GM18499 (cell line): ENCODE measurements around the gene PRM2.
"Not testable (repeated sequence)": the region's sequence is repeated elsewhere in the genome, so short reads cannot be mapped to it uniquely, and the experiment has no call there.

ENCODE experiments used
- ATAC-seq: cut with Tn5 transposase; IDR thresholded peaks from one replicate; pipeline ENCODE4 v1.9.1; 2021; ENCODE audit warnings: moderate number of reproducible peaks; ENCODE audit not compliant: insufficient read depth, unreplicated experiment

Gene PRM2

DNA sequence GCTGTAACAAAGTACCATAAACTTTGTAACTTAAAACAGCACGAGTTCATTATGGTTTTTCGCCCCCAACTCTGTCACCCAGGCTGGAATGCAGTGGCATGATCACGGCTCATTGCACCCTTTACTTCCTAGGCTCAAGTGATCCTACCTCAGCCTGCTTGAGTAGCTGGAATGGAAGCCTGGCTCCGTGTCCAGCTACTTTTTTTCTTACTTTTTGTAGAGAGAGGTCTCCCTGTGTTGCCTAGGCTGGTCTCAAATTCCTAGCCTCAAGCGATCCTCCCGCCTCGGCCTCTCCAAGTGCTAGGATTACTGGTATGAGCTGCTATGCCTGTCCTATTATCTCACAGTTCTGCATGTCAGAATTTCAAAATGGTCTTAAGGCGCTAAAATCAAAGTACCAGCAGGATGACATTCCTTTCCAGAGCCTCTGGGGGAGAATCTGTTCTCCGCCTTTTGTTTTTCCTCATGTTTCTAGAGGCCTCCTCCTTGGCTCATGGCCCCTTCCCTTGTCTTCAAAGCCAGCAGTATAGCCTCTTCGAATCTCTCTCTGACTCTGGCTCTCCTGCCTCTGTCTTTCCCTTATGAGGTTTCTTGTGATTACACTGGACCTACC is 14.9 kb upstream of the PRM2 start:
- ATAC-seq = no peak

DNA sequence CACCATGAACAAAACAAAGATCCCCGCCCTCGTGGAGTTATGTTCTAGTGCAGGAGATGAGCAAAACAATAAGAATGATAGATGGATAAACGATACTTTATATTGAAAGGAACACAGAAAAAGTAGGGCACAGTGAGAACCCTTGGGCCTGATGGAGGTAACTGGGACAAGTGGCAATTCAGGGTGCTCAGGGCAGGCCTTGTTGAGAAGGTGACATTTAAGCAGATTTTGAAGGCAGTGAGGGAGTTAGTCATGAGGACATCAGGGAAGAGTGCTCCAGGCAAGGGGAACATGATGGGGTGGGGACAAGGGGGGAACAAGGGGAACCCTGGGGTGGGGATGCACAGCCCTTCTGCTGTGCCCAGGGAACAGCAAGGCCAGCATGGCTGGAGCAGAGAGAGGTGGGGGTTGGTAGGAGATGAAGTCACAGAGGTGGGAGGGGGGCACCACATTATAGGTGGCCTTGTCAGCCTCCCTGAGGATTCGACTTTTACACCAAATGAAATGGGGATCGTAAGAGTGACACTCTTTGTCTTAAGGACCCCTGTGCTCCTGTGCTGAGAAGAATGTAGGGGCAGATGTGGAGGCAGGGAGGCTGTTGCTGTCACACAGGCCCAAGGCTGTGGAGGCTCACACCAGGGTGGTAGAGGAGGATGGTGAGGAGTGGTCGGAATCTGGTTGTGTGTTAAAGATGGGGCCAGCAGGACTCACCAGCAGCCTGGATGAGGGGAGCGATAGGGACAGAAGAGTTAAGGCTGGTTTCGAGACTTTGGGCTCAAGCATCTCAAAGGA is 14.0 kb upstream of the PRM2 start:
- ATAC-seq = no peak

DNA sequence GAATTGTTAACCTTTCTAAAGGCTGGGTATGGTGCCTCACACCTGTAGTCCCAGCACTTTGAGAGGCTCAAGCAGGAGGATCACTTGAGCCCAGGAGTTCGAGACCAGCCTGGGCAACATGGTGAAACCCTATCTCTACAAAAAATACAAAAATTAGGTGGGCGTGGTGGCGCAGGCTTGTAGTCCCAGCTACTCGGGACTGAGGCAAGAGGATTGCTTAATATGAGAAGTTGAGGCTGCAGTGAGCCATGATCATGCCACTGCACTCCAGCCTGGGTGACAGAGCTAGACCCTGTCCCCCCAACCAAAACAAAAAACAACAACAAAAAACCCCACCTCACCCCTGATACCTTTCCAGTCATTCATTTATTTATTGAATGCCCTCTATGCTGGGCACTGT is 13.4 kb upstream of the PRM2 start:
- not testable (repeated sequence) for ATAC-seq

DNA sequence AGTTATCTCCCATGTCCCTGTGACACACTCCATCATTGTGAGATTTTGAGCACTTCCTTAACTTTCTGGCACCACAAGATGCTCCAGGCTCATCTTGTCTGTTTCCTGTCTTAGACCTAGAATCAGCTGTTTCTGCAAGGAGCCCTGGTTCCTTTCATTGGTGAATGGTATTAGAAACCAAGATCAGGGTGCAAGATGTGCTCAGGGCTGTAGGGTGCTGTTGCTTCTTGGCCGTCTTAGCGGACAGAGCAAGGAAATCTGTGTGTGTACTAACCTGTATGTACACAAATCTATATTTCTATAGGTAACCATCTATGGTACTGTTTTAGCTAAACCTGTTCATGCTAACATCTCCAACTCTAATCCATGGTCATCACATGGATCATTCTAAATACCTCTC is 12.9 kb upstream of the PRM2 start:
- ATAC-seq = no peak

DNA sequence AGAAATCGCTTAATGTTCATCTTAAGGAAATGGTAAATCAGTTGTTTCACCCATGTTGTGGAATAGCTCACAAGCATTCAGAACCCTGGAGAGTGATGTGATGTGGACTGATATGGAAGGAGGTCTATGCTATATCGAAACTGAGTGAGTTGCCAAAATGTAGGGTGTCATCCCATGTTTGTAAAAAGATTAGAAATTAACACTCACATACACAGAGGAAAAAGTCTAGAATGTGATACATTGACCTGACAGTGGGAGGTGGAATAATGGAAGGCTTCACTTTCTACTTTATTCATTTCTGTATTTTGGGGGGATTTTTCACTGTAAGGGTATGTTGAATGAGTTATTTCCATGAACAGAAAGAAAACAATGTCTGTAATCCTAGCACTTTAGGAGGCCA is 9.6 kb upstream of the PRM2 start:
- no peak for ATAC-seq

DNA sequence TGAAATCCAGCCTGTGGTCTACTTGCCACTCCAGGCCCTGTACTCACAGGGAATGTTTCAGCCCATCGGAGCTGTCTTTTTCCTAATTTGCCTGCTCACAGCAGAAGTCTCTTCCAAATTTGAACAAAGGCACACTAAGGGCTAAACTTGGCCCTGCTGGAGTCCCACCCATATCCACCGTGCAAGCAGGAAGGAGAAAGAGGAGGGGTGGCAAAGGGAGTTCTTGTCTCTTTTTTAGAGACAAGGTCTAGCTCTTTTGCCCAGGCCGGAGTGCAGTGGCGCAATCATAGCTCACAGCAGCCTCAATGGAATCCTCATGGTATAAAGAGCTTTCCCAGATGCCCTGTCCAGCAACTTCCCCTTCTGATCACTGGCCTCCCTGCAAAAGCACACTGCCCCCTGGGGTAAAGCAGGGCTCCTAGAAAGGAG is 7.6 kb upstream of the PRM2 start:
- no peak for ATAC-seq

DNA sequence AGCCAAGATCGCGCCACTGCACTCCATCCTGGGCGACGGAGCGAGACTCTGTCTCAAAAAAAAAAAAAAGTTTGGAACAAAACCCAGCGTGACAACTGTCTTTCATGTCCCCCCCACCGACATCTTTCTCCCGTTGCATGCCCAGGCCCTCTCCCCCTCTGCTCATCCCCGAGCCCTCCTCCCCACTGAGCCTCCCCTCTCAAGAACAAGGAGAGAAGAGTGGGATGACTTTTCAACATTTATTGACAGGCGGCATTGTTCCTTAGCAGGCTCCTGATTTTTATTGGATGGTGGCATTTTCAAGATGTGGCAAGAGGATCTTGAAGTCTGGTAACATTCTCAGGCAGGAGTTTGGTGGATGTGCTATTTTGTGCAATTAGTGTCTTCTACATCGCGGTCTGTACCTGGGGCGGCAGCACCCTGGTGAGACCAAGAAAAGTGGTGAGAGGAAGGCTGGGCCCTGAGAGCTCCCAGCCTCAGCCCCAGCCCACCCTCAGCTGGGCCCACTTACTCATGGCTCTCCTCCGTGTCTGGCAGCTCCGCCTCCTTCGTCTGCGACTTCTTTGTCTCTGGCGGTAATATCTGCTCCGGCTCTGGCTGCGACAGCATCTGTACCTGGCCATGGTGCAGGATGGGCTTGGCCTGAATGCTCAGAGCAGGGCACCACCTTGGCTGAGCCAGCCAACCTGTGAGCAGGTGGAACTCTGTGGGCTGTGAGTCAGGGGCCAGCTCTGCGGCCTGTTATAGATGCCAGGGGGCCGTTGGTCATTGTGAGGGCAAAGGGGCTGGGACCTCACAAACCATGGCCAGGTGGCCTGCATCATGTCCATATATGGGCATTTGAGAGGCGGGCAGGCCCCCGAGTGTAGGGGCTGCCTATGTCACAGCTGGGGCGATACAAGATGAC is 4.6 kb upstream of the PRM2 start, which contains the start of gene PRM1:
PRM1 (minus strand) TSS at position 715 of the 907 bp plus-strand sequence; CDS start at position 623, 92 bp downstream.
- ATAC-seq = no peak

DNA sequence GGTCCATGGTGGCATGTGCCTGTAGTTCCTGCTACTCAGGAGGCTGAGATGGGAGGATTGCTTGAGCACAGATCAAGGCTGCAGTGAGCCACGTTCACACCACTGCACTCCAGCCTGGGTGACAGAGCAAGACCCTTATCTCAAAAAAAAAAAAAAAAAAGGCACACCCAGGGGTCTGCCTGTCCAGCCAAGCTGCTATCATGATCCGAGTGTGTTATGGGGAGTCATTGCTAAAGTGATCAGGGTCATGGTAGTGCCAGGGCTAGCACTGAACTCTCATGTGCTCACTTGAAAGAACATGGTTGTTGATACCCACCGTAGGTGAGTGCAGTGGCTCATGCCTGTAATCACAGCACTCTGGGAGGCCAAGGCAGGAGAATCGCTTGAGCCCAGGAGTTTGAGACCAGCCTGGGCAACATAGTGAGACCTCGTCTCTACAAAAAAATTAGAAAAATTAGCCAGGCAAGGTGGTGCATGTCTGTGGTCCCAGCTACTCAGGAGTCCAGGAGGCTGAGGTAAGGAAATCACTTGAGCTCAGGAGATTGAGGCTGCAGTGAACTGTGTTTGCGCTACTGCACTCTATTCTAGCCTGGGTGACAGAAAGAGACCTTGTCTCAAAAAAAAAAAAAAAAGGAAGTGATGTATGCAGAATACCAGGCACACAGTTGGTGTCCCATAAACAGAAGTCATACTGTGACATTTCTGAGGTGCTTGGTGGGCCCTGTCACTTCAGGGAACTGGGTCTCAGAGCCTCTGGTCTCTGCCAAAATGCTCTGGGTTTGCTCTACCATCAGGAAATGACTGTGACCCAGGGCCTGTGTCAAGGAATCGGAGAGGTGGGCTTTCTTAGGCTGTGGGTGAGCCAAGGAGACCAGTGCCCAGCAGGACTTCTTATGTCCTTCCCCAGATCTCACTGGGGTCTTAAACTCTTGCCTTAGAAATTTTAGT is 2.7 kb upstream of the PRM2 start:
- no peak for ATAC-seq

DNA sequence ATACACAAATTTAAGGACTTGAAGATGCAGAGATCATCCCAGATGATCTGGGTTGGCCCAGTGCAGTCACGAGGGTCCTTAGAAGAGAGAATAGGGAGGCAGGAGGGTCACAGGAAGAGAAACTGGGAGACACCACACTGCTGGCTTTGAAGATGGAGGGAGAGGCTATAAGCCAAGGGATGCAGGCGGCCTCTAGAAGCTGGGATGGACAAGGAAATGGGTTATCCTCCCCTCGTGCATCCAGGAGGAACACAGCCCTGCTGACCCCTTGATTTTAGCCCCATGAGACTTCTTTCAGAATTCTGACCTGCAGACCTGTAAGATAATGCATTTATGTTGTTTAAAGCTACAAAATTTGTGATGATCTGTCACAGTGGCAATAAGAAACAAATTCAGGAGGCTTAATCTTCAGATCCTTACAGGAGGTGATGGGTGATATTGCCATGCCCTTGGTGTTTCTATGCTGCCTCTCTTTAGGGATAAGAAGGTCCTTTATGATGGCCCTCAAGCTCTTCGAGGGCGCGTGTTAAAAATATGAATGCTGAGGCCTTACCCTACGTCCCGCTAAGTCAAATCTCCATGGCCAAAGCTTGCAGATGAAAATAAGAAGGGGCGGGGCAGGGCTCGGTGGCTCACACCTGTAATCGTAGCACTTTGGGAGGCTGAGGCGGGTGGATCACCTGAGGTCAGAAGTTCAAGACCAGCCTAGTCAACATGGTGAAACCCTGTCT is 1.5 kb upstream of the PRM2 start:
- ATAC-seq = no peak

DNA sequence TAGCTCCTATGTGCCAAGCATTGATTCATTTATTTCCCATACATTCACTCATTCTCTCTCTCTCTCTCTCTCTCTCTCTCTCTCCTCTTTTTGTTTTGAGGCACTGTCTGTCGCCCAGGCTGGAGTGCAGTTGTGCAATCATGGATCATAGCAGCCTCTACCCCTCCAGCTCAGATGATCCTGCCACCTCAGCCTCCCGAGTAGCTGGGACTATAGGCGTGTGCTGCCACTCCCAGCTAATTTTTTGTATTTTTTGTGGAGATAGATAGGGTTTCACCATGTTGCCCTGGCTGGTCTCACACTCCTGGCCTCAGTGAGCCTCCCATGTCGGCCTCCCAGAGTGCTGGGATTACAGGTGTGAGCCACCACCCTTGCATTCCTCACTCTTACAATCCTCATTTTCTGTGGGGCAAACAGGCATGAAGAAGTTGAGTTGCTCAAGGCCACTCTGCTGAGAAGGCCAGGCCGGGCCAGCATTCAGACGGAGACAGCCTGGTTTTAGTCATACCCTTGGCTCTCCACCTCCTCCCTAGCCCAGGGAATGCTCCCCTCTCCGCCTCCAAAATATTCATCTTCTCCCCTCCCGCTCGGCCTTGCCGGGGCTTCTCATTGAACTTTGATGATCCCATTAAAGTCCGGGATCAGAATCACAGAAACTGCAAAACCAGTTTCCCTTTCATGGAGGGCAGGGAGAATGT is 765 bp upstream of the PRM2 start:
- ATAC-seq = no peak

DNA sequence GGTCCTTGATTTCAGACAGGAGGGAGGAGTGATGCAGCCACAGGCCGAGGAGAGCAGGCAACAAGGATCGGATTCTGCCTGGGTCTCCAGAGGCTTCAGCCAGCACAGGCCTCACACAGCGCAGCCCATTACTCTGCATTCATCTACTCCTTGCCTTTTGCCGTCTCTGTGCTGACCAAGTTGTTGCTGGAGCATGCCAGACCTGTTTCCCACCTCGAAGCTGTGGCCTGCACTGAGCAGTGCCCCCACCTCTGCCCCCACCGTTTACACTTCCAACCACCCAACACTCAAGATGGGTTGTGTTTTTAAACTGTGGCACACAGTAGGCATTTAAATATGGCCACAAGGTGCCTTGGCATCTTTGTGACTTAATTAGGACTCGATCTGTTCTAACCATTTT is 1.3 kb downstream of the PRM2 start:
- ATAC-seq = no peak

DNA sequence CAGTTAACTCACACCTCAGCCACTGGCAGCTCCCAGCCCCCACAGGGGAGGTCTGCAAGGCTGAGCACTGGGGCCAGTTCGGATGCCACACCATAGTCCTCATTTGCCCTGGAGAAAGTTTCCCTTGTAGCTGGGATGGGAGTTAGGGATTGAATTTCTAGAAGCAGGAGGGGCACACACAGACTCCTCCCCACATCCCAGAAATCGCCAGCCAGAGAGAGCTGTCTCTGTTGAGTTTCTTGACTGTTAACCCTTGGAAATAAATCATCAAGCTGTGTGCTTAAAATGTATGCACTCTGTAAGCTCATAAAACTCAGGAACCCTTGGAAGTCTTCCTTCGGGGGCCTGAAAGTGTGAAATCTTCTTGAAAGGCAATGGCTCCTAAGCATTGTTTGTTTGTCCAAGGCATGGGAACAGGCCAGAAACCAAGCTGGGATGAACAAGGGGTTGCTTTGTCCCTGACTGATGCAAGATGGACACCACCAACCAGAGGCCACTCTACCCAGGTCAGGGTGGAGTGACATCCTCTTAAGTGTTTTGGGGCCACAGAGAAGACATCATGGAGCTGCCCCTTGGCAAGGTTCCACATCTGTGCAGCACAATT is 2.5 kb downstream of the PRM2 start:
- ATAC-seq = no peak

DNA sequence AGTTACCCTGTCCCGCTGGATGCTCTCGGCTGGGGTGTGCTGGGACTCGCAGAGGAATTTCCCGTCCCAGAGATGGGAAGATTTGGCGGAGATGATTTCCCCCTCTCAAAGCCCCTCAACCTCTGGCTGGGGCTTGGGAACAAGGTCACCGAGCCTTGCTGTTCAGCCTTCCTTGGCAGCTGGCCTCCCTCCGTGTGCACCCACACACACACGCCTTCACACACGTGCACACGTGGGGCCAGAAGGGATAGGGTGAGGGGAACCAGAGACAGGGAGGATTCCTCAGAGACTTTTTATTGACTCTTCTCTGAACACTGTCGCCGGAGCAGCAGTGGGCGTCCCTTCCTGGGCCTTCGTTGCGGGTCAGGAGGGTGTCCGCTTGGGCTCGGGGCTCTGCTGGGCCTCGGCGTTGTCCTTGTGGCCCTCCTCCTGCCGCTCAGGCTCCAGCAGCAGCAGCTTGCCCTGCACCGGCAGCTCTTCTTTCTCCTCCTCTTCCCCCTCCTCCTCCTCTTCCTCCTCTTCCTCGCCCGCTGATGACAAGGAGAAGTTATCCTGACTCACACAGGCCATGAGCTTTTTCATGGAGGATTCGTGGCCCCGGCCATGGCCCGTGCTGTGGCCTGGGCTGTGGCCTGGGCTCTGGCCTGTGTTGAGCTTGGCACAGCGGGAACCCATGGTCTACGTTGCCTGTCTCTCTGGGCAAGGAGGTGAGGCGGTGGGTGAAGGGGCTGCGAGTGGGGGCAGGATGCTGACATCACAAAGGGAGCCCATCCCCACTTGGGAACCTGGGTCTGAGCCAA is 3.2 kb downstream of the PRM2 start, which contains the start of gene PRM3:
PRM3 (minus strand) TSS at position 709 of the 800 bp plus-strand sequence; CDS start at position 675, 34 bp downstream.
- ATAC-seq = no peak

DNA sequence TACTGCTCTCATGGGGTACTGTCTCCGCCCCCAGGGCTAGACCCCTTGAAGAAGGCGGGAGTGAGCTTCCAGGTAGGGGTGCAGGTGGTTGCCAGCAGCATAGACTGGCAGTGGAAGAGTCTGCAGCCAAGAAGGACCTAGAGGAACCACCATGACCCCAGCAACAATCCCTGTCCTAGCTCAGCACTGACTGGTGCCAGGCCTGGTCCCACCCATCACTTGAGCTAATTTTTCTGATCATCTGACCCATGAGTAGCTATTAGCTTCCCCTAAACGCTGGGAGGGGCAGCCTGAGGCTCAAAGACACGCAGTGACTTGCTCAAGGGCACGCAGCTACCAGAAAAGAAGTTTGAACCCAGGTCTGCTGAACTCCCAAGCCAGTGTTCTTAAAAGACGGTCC is 3.8 kb downstream of the PRM2 start:
- ATAC-seq = no peak

DNA sequence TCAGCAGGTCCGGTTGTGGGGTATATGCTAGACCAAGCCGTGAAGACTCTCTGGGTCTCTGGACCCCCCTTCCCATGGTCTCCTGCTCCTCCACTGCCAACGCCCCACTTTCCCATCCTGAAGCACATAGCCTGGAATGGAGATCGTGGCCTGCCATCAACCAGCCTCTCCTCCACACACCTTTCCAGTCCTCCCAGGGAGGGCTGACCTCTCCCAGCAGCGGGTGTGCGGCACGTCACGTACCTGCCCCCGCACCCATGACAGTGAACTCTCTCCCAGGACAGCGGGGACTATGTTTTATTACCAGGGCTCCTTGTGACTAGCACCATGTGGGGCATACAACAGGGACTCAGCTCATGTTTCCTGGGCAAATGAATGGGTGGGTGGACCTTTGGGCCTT is 4.7 kb downstream of the PRM2 start:
- no peak for ATAC-seq

DNA sequence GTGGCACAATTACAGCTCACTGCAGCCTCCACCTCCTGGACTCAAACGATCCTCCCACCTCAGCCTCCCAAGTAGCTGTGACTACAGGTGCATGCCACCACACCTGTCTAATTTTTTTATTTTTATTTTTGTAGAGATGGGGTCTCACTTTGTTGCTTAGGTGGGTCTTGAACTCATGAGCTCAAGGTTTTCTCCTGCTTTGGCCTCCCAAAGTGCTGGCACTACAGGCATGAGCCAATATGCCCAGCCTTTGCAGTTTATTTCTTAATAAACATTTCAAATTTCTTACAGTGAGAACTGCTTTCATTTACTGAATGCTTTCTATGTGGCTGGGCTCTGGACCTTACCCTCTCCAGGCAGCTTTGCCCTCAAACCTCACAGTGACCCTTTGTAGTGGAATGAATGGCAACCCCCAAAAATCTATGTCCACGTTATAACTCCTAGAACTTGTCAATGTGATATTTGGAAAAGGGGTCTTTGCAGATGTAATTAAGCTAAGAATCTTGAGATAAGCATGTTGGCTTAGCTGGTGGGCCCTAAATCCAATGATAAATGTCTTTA is 5.6 kb downstream of the PRM2 start:
- ATAC-seq = no peak

DNA sequence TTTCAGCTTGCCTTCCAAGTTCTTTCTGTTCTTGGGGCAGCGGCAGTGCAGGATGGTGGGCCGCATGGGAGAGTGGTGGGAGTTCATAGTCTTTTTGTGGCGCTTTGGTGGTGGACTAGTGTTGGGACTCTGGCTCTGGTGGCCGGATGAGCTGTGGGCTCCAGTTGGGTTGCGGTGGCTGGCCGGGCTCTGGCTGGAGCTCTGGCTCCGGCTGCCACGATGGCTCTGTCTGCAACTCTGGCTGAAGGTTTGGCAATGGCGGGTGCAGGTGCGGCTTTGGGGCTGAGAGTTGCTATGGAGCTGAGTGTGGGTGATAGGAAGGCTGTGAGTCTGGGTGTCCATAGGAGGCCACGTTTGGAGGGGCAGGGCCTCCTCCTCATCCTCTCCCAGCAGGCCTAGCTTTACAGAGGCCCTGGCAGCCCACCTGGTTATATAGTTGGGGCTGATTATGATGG is 7.3 kb downstream of the PRM2 start, which contains the start of gene TNP2:
TNP2 (minus strand) TSS at position 405 of the 455 bp plus-strand sequence; CDS start at position 342, 63 bp downstream.
- no peak for ATAC-seq
